GM23338 (cell line): ENCODE results near the gene NOTCH1. TPM values are rescaled to one million over a fixed set of nuclear protein-coding genes. Genes with fewer than 3 reads are reported as not detected.

Source experiments
- ATAC-seq: fragments of 200-7000 bp; cut with Tn5 transposase; 3 replicates; pipeline ENCODE4 v1.9.1; 2020
- DNase-seq: peaks from one replicate; pipeline ENCODE4 v3.0.0-alpha.2; 2015; ENCODE audit warnings: low spot score
- H2AFZ ChIP-seq: fragments of 200-600 bp; sonication (generic); 2 replicates; pipeline ENCODE4 v1.8.0; 2016; ENCODE audit warnings: antibody characterized with exemption, mild to moderate bottlenecking, moderate library complexity
- H3F3A ChIP-seq: fragments of 200-600 bp; sonication (generic); replicated peaks from 2 replicates; pipeline ENCODE4 v1.8.0; 2017; ENCODE audit warnings: antibody characterized with exemption, mixed run types, low read depth
- H3K27ac ChIP-seq: fragments of 200-600 bp; sonication (generic); 2 replicates; pipeline ENCODE4 v1.6.1; 2016; ENCODE audit warnings: low read depth
- H3K27me3 ChIP-seq: fragments of 200-600 bp; sonication (generic); 2 replicates; pipeline ENCODE4 v1.8.0; 2016; ENCODE audit warnings: mild to moderate bottlenecking, mixed run types, moderate library complexity; ENCODE audit not compliant: insufficient read depth
- H3K36me3 ChIP-seq: fragments of 200-600 bp; sonication (generic); 2 replicates; pipeline ENCODE4 v1.8.0; 2016; ENCODE audit warnings: mild to moderate bottlenecking; ENCODE audit not compliant: insufficient read depth
- H3K4me1 ChIP-seq: fragments of 200-600 bp; sonication (generic); 2 replicates; pipeline ENCODE4 v1.8.0; 2016; ENCODE audit warnings: mild to moderate bottlenecking, moderate library complexity; ENCODE audit not compliant: insufficient read depth
- H3K4me2 ChIP-seq: fragments of 200-600 bp; sonication (generic); 2 replicates; pipeline ENCODE4 v1.7.1; 2017; ENCODE audit warnings: mixed run types
- H3K4me3 ChIP-seq: fragments of 200-600 bp; sonication (generic); 2 replicates; pipeline ENCODE4 v1.6.1; 2016; ENCODE audit warnings: mixed run types
- H3K79me2 ChIP-seq: fragments of 200-600 bp; sonication (generic); replicated peaks from 2 replicates; pipeline ENCODE4 v1.8.0; 2017; ENCODE audit warnings: mild to moderate bottlenecking; ENCODE audit not compliant: insufficient read depth
- H3K9me2 ChIP-seq: fragments of 200-600 bp; sonication (generic); 2 replicates; pipeline ENCODE4 v1.8.0; 2017; ENCODE audit not compliant: insufficient read depth
- H4K20me1 ChIP-seq: fragments of 200-600 bp; sonication (generic); replicated peaks from 2 replicates; pipeline ENCODE4 v1.8.0; 2017; ENCODE audit warnings: mild to moderate bottlenecking; ENCODE audit not compliant: insufficient read depth
- H3K27ac Mint-ChIP-seq: 2 replicates; pipeline ENCODE4 v1.8.0; 2020; ENCODE audit warnings: inconsistent platforms, mild to moderate bottlenecking, moderate library complexity, mixed read lengths
- H3K27me3 Mint-ChIP-seq: 3 replicates; pipeline ENCODE4 v1.8.0; 2022; ENCODE audit warnings: low read depth, mild to moderate bottlenecking, moderate library complexity, mixed read lengths, inconsistent platforms; ENCODE audit not compliant: insufficient read depth, poor library complexity
- H3K36me3 Mint-ChIP-seq: 3 replicates; pipeline ENCODE4 v1.8.0; 2021; ENCODE audit warnings: low read depth, mild to moderate bottlenecking, inconsistent platforms, moderate library complexity, mixed read lengths
- H3K4me1 Mint-ChIP-seq: 3 replicates; pipeline ENCODE4 v1.8.0; 2020; ENCODE audit warnings: mild to moderate bottlenecking, inconsistent platforms, mixed read lengths
- H3K4me3 Mint-ChIP-seq: 3 replicates; pipeline ENCODE4 v1.8.0; 2021; ENCODE audit warnings: moderate library complexity, mild to moderate bottlenecking, inconsistent platforms, mixed read lengths
- H3K9me3 Mint-ChIP-seq: 3 replicates; pipeline ENCODE4 v1.8.0; 2020; ENCODE audit warnings: moderate library complexity, mild to moderate bottlenecking, inconsistent platforms, mixed read lengths
- CREB1 ChIP-seq: fragments of 250-450 bp; sonication (Bioruptor Pico); IDR thresholded peaks from 2 replicates; pipeline ENCODE4 v1.5.0; 2020; ENCODE audit warnings: low read depth, mild to moderate bottlenecking, moderate library complexity
- CTCF ChIP-seq, 2 experiments: fragments of 200-600 bp in 1 of 2; sonication (generic) in 1 of 2; conservative IDR thresholded peaks; 2 replicates each; pipeline versions ENCODE4 v1.5.1 to v1.6.1; 2016 to 2017; ENCODE audit warnings: antibody characterized with exemption in 2 of 2, low read depth in 2 of 2, mild to moderate bottlenecking in 2 of 2, moderate library complexity in 1 of 2
- ETS1 ChIP-seq: IDR thresholded peaks from 2 replicates; pipeline ENCODE4 v1.6.1; 2016; ENCODE audit warnings: antibody characterized with exemption
- EZH2 ChIP-seq: fragments of 200-600 bp; sonication (generic); IDR thresholded peaks from one replicate; pipeline ENCODE4 v1.8.0; 2017; ENCODE audit warnings: antibody characterized with exemption, mild to moderate bottlenecking, low read depth; ENCODE audit not compliant: unreplicated experiment
- EZH2phosphoT487 ChIP-seq: fragments of 200-600 bp; sonication (generic); IDR thresholded peaks from one replicate; pipeline ENCODE4 v1.8.1; 2018; ENCODE audit warnings: antibody characterized with exemption; ENCODE audit not compliant: unreplicated experiment
- JUNB ChIP-seq: IDR thresholded peaks from one replicate; pipeline ENCODE4 v1.6.1; 2016; ENCODE audit warnings: antibody characterized with exemption; ENCODE audit not compliant: unreplicated experiment
- NANOG ChIP-seq: IDR thresholded peaks from 2 replicates; pipeline ENCODE4 v1.6.1; 2016; ENCODE audit warnings: antibody characterized with exemption, borderline replicate concordance
- POLR2AphosphoS5 ChIP-seq: IDR thresholded peaks from 2 replicates; pipeline ENCODE4 v1.6.1; 2016; ENCODE audit warnings: antibody characterized with exemption, low read depth
- REST ChIP-seq: IDR thresholded peaks from one replicate; pipeline ENCODE4 v1.6.1; 2018; ENCODE audit warnings: antibody characterized with exemption; ENCODE audit not compliant: unreplicated experiment
- STAT1 ChIP-seq: IDR thresholded peaks from one replicate; pipeline ENCODE4 v1.6.1; 2016; ENCODE audit warnings: antibody characterized with exemption; ENCODE audit not compliant: unreplicated experiment
- ZNF331 ChIP-seq: fragments of 250-450 bp; sonication (Bioruptor Pico); IDR thresholded peaks from 2 replicates; pipeline ENCODE4 v1.5.0; 2020; ENCODE audit warnings: low read depth, mild to moderate bottlenecking, moderate library complexity
- ZNF462 ChIP-seq: fragments of 250-450 bp; sonication (Bioruptor Pico); IDR thresholded peaks from 2 replicates; pipeline ENCODE4 v1.5.0; 2020; ENCODE audit warnings: mild to moderate bottlenecking, moderate library complexity
- long read RNA-seq: library from polyadenylated mRNA; unstranded; transcript quantifications from one replicate; pipeline ENCODE4 v2.0.0, GENCODE V29; 2020; ENCODE audit not compliant: unreplicated experiment
- polyA plus RNA-seq: library from polyadenylated mRNA; unstranded; fragments of >200 nt; fragmentation: Nextera tagmentation; extraction: Ambion mirVana; gene quantifications from 2 replicates; pipeline ENCODE4 v1.2.1, GENCODE V29; 2016
- total RNA-seq: library from RNA; depleted of rRNA; stranded (reverse); fragments of >200 nt; shearing (Covaris generic); gene quantifications from 2 replicates; pipeline ENCODE4 v1.2.3, GENCODE V29; 2014; rRNA removed

The NOTCH1 gene
- total RNA-seq (78.7 and 97.2 TPM in 2 replicates), polyA plus RNA-seq (9.9 and 10.3 TPM in 2 replicates)
- long read RNA-seq, partial matches to known transcripts, result 0 of 1 reads
- long read RNA-seq, other reads (novel, unspliced or antisense), result 1 of 1 reads

- Mint-ChIP-seq H3K4me1 (peaks cover 49% of the 10 kb centered on the region), H3K4me3 (peak within 1 kb of the TSS; percentile 84), H3K27ac (no peak within 1 kb of the TSS), H3K9me3 (no peaks in the 10 kb centered on the region), H3K36me3 (peaks cover 12% of the 10 kb centered on the region), H3K27me3 (peaks cover 14% of the 10 kb centered on the region)
- H3K27me3 ChIP-seq, result no peaks in the 10 kb centered on the region
- H3K4me1 ChIP-seq, result peaks cover 7% of the 10 kb centered on the region; the same call in 1 of the 2 replicates
- peak within 1 kb of the TSS; percentile 94 for H3K4me2 ChIP-seq
- H3K9me2 ChIP-seq, result no peaks in the 10 kb centered on the region
- ATAC-seq (peak; percentile 28), DNase-seq (peak; percentile 87)
- TF ChIP-seq CREB1 (CRISPR knock-in tag), result peak; percentile 40; the same call in 1 of the 2 replicates
- no peak for TF ChIP-seq REST
- TF ChIP-seq POLR2AphosphoS5, result peak; percentile 62
- no peak for TF ChIP-seq JUNB
- TF ChIP-seq EZH2, result no peak
- no peak for TF ChIP-seq EZH2phosphoT487
- TF ChIP-seq STAT1, result no peak
- no peak for TF ChIP-seq NANOG
- no peak for TF ChIP-seq CTCF (conservative IDR thresholded peaks at IDR 0.05; ENCODE audit: low read depth in 2 of 2)
- TF ChIP-seq ETS1, result no peak; the same call in 1 of the 2 replicates
- no peak for TF ChIP-seq ZNF462
- TF ChIP-seq ZNF331 (CRISPR knock-in tag), result no peak
- H3K79me2 ChIP-seq, result peaks cover 39% of the 10 kb centered on the region
- no peaks in the 10 kb centered on the region for H3K36me3 ChIP-seq
- H3F3A ChIP-seq, result no peaks in the 10 kb centered on the region
- H4K20me1 ChIP-seq, result peaks cover 11% of the 10 kb centered on the region
- H2AFZ ChIP-seq, result peak within 1 kb of the TSS; percentile 14; the same call in 1 of the 2 replicates
- H3K27ac ChIP-seq, result peak within 1 kb of the TSS; percentile 72
- peak within 1 kb of the TSS; percentile 93 for H3K4me3 ChIP-seq
These were observed at the start of gene NOTCH1 for GRCh38 chr9:136545965-136546696. Gene NOTCH1 (minus strand): TSS chr9:136546048. CDS start chr9:136545786, 262 bp downstream.
